ENCODE results near the gene TNS3.

Gene TNS3

DNA sequence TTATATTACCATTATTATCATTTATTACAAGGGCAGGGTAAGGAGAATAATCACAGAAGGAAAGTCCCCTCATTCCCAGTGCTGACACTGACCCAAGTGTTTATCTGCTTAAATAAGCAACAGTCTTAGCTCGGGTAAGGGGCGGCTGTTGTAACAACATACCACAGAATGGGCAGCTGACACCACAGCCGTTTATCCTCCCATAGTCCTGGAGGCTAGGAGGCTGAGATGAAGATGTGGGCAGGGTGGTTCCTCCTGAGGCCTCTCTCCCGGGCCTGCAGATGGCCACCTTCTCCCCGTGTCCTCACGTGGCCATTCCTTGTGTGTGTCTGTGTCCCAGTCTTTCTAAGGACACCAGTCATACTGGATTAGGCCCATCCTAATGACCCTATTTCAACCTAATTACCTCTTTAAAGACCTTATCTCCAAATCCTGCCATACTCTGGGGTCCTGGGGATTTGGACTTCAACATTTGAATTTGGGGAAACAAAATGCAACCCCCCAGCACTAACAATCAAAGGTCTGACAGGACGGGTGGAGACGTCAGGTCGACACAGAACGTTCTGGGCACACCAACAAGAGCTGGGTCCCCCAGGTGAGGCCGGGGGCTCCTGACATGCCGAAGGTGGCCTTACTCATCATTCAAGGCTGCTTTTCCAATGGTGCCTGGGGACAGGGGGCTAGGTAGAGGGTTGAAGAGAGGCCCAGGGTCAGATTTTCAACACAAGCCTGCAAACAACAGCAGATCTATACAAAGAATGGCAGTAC is 93.5 kb downstream of the TNS3 start:
- no peak for DNase-seq (ENCODE audit: low read depth, low spot score)

GRCh38 chr7:47485640-47486435 is 96.1 kb downstream of the TNS3 start:
- no peak for DNase-seq (ENCODE audit: low read depth, low spot score)

DNA sequence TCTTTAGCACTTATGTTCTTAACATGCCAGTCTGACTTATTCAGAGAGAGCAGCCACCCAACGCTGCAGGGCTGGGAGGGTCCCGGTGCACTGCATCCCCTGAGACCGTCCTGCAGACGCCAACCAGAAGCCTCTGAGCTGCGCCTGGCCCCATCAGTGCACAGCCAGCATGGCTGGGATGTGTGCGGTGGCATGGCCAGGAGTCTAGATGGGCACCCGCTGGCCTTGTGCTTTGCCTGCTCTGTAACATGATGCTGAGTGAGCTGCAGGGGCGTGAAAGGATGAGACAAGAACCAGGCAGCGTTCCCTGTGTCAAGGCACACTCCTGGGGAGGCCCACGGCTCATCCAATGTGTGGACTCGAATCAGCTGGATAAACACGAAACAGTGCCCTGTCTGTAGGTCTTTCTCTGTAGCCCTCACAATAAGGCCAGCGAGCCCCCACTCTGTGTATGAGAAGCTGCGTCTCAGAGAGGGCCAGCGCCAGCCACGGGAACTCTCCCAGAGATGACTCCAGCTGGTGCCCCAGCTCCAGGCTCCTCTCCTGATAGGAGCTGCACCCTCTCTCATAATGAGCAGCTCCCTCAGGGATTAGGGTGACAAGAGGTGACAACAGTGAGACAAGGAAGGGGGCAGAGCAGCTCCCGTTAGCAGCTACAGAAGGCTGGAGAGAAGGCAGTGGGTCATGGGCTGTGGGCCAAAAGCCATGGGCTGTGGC is 96.8 kb downstream of the TNS3 start:
- no peak for DNase-seq (ENCODE audit: low read depth, low spot score)

DNA sequence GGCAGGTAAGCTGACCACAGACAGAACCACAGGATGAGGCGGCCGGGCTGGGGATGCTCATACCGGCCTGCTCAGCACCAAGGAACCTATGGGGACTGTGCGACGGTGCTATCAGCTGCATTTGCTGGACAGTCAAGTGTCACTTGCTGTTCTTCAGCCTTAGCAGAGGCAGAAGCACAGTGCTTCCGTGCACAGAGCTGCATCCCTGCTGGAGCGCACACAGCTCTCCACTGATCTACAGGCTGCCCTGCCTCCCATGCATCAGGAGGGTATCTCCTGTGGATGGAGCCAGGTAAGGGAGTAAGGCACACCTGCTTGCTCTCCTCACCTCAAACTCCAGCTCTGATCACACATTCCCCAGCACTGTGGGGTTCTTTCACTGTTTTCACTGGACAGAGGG is 97.5 kb downstream of the TNS3 start:
- no peak for DNase-seq (ENCODE audit: low read depth, low spot score)

DNA sequence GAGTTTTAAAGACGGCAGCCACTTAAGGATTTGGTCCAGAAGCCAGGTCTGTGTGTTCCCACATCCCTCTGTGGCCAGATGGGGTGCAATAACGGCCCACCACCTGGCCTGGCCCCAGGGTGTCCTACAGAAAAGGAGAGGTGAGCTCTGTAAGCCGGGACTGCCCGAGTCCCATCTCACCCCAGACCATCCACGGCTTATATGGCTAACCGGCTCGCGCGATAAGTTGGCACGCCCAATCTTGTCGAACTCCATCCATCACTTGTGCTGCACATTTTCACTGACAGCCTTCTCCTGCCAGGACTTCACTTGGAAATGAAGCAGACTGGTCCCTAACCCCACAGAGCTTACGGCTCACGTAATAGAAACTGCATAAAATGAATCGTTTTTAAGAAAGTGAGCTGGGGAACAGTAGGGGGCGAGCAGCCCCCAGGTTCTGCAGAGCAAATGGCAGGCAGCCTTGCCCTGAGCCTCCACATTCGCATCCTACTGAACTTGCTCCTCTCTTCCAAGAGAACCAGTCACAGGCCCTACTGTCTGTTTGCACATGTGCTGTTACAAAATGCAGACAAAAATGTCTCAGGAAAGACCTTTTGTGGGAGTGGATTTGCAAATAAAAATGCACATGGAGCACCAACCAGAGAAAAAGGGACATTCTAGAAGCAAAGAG is 98.2 kb downstream of the TNS3 start:
- no peak for DNase-seq (ENCODE audit: low read depth, low spot score)

- no peak for DNase-seq (ENCODE audit: low read depth, low spot score)
Measured at GRCh38 chr7:47482013-47482875, 99.7 kb downstream of the TNS3 start.

GRCh38 chr7:47481541-47482012 is 100.3 kb downstream of the TNS3 start:
- no peak for DNase-seq (ENCODE audit: low read depth, low spot score)

DNA sequence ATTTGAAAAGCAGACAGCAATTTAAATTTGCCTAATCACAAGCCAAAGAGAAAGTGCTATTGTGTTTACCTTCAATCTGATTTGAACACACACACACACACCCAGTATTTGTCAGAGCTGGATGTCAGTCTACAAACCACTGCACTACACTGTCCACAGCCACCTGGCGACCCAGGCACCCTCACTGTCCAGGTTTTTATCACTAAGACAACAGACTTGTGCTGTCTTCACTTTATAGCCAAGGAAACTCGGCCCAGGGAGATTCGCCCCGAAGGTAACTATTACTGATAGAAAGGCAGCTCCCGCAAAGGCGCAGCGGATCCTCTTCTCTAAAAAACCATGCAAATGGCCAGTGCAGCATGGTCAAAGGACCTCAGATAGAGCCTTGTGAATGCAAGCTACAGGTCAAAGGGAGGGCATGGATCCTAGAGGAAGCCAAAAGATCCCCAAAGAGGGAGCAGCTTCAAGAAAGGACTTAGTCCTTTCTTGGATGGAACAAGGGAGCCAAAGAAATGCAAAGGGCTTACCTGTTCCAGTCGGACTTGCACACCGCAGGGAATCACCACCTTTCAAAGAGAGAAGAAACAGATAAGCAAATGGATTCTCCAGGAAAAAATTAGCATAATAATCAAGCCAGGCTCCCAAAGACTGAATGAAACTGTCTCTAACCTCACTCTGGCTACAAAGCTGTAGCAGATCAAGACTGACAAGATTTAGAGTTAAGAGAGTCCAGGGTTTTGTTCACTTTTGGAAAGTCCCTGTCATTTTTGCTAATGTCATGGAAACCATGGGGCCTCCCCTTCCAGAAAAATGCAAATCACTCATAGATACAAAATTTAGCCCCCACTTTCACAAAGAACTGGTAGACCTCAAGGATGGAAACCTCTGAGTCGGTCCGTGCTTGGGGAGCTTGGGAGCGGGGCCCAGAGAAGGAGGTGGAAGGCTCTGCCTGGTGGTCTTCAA is 101.1 kb downstream of the TNS3 start:
- DNase-seq (ENCODE audit: low read depth, low spot score), result peak; percentile 83

GRCh38 chr7:47479821-47480575 is 101.9 kb downstream of the TNS3 start:
- no peak for DNase-seq (ENCODE audit: low read depth, low spot score)

DNA sequence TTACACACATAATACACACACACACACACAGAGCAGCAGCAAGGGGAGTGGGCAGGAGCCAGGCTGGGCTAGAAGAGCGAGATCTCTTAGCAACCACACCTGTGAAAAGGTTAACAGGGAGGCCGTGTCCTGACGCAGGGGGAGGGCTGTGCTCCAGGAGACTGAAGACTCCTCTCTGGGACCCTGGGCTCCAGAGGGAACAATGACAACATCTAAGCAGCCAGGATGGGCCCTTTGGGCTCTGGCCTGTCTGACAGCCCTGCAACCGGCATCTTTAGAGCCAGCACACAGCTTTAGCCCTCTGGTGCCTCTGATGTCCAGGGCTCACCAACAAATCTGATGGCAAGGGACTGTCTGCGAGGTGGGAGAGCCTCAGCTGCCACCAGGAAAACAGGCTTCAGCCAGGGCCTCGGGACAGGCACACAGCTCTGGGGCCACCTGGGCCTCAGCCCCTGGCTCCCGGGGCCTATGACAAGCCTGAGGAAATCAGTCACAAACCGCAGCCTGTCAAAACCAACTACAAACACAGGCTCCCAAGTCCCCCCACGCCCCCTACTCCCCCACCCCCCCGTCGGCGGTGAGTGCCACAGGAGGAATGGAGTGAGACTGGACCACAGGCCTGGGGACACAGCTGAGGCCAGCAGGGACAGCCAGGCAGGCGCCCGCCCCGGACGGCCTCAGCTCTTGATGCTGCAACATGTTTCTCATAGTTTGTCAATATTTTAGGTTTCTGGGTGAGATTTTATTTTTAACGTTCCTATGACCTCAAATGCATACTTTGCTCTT is 102.8 kb downstream of the TNS3 start:
- DNase-seq (ENCODE audit: low read depth, low spot score), result no peak

DNA sequence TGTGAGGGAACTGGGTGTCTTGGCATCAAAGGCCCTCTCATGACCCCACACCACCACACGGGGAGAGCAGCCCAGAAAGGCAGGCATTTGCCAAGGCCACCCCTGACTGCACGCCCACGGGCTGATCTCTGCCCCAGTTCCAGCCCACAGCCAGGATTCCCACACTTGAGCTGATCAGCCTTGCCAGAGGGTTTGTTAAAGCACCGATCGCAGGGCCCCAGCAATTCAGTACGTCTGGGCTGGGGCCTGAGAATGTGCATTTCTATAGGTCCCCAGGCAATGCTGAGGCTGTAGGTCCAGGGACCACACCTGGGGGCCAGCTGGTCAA is 103.9 kb downstream of the TNS3 start:
- no peak for DNase-seq (ENCODE audit: low read depth, low spot score)

- no peak for DNase-seq (ENCODE audit: low read depth, low spot score)
Measured at GRCh38 chr7:47477191-47478016, 104.5 kb downstream of the TNS3 start.

GRCh38 chr7:47475880-47476227 is 106.1 kb downstream of the TNS3 start:
- DNase-seq (ENCODE audit: low read depth, low spot score), result no peak

DNA sequence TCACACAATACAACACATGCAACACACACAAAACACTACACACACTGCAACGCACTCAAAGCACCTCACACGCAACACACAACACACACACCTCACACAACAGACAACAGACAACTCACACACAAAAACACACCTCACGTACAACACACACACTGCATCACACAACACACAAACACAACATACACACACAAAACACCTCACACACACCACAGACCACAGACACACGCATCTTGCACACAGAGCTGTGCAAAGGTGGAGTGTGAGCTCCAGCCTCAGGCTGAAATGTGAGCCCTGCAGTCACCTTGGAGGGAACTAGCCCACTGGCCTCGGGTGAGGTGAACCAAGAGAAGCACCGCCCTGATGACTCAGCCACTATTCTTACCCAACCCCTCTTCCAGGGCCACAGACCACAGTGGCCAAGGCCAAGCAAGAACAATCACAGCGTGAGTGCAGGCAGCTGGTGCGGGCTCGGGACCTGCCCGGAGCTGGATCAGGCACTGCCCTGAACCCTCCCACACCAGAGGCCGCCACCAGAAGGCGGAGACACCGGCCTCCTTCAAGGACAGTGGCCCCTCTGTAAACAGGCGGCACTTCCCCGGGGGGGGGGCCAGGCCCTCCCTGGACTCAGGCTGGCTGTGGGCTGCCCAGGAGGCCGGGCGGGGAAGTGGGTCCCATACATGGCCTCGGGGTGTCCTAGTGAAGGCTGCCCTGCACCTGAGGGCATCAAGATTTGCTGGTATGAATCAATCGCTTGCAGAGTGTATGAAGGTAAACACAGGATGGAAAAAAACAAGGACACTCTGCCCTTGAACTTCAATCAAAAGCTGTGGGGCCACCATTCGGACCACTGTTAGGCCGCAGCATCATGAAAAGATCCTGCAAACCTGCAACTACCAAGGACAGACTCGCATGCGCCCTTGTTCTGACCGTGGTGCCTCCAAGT is 106.7 kb downstream of the TNS3 start:
- peak; percentile 96 for DNase-seq (ENCODE audit: low read depth, low spot score)

- no peak for DNase-seq (ENCODE audit: low read depth, low spot score)
Measured at GRCh38 chr7:47474211-47474936, 107.5 kb downstream of the TNS3 start.

Measured in ELF-1 (cell line).